HG03196 (cell line): ENCODE data around the gene CCDC8.
"Not testable (repeated sequence)": the region's sequence is repeated elsewhere in the genome, so short reads cannot be mapped to it uniquely, and the experiment has no call there.

Experiments
- ATAC-seq: cut with Tn5 transposase; IDR thresholded peaks from one replicate; pipeline ENCODE4 v1.9.1; 2021; ENCODE audit not compliant: unreplicated experiment

CCDC8 gene, protein sequence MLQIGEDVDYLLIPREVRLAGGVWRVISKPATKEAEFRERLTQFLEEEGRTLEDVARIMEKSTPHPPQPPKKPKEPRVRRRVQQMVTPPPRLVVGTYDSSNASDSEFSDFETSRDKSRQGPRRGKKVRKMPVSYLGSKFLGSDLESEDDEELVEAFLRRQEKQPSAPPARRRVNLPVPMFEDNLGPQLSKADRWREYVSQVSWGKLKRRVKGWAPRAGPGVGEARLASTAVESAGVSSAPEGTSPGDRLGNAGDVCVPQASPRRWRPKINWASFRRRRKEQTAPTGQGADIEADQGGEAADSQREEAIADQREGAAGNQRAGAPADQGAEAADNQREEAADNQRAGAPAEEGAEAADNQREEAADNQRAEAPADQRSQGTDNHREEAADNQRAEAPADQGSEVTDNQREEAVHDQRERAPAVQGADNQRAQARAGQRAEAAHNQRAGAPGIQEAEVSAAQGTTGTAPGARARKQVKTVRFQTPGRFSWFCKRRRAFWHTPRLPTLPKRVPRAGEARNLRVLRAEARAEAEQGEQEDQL

DNA sequence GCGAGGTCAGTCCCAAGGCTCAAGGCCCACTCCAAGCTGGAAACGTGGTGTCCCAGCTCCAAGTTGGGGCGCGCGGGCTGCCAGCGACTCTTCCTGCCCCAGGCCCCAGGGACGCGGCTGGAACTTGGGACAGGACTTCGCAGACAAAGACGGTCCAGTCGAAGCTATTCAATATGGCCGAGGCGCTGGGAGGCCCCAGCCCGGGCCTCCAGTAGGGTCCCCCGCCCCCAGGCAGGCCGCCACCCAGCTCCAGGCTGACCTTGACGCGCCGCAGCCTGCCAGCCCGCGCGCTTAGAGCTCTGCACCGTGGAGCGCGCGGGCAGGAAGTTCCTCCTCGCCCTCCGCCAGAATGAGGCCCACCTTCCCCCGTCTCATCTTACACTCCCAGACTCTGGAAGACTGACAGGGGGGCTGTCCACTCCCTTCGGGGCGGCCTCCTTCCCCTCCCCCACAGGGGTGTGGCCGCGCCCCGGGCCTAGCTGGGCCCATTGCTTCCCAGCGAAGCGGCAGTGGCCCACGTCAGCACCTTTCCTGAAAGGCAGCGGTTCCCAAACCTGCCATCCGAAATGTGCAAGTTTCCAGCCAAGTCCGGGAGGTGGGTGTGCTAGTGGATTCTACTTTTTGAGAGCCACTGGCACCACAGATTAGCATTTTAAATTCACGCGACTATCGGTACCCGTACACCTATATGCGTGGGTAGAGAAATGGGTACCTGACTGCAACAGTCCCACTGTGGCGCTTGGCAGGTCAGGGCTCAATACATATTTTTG is at the start of gene CCDC8:
Gene CCDC8 (minus strand): TSS at position 303 of the 770 bp plus-strand sequence. CDS start 754 bp downstream, outside the sequence.
- ATAC-seq = no peak

- no peak for ATAC-seq
These were observed 48.2 kb upstream of the CCDC8 start for GRCh38 chr19:46461537-46461936.

DNA sequence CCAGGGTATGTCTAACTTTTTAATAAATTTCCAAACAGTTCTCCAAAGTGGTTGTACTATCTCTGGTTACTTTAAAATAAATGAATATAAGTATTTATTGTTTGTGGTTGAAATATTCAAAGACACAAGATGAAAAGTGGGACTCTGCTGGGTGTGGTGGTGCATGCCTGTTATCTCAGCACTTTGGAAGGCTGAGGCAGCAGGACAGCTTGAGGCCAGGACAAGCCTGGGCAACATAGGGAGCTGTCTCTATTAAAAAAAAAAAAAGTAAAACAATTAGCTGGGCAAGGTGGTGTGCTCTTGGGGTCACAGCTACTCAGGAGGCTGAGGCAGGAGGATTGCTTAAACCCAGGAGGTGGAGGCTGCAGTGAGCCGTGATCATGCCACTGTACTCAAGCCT is 47.6 kb upstream of the CCDC8 start:
- ATAC-seq = no peak

DNA sequence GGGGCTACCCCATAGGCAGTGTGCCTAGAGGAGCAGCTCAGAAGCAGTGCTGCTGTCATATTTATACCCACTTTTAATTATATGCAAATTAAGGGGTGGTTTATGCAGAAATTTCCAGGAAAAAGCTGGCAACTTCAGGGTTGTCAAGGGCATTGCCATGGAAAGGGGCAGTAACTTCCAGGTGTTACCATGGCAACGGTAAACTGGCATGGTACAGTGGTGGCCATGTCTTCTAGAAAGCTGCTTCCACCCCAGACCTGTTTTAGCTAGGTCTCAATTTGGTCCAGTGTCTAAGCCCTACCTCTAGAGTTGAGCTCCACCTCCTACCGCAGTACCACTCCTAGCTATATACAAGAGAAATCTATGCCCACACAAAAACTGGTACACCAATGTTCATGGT is 46.7 kb upstream of the CCDC8 start:
- no peak for ATAC-seq

GRCh38 chr19:46456930-46457329 is 43.6 kb upstream of the CCDC8 start:
- ATAC-seq = no peak

DNA sequence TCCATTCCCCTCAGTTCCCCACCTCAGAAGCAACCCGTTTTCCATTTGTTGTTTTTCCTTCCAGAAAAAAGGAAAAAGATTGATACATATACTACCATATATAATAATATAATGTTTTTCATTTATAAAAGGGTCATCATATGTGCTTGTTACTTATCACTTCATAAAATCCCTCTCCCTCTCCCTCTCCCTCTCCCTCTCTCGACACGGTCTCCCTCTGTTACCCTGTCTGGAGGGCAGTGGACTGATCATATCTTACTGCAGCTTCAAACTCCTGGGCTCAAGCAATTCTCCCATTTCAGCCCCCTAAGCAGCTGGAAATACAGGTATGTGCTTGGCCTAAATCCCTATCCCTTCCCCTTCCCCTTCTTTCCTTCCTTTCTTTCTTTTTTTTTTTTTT is 40.9 kb upstream of the CCDC8 start:
- ATAC-seq = no peak

DNA sequence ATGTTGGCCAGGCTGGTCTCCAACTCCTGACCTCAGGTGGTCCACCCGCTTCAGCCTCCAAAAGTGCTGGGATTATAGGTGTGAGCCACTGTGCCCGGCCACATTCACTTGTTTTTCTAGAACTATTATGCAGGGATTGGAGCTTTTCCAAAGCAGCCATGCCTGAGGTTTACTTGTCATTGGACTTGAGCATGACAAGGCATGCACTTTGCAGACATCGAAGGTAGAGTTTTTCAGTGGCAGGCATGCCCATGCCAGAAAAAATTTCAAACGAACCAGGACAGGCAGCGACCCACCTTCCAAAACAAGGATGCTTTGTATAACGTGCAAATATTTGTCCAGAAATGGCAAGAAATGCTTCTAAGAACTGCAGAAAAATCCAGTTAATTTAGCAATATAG is 40.3 kb upstream of the CCDC8 start:
- no peak for ATAC-seq

GRCh38 chr19:46452186-46452585 is 38.8 kb upstream of the CCDC8 start:
- ATAC-seq = no peak

- no peak for ATAC-seq
These were observed 38.0 kb upstream of the CCDC8 start for GRCh38 chr19:46451352-46451751.

GRCh38 chr19:46450737-46451136 is 37.4 kb upstream of the CCDC8 start:
- ATAC-seq = no peak

DNA sequence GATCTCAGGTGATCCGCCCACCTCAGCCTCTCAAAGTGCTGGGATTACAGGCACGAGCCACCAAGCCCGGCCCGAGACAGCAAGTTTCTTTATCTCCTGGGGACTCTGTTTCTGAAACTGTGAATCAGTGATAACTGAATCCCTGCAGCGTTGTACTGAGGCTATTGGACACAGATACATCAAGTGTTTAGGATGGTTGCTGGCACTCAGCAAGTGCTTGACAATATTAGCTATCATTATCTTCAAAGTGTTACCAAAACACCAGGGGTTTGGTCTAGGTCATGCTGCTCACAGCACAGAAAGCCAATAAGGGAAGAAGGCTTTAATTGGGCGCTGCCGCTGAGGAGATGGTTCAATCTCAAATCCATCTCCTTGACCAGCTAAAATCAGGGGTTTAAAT is 35.9 kb upstream of the CCDC8 start:
- ATAC-seq = no peak

DNA sequence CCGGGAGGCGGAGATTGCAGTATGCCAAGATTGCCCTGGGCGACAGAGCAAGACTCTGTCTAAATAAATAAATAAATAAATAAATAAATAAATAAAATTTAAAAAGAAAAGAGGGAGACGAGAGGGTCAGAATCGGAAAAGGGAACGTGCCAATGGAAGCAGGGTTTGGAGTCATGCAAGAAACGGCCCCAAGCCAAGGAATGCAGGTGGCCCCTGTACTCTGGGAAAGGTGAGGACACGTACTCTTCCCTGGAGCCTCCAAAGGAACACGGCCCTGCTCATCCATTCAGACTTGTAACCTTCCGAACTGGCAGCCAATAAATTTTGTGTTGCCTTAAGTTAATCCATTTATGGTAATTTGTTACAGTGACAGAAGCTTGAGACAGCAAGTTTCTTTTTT is 35.2 kb upstream of the CCDC8 start:
- ATAC-seq = no peak

GRCh38 chr19:46447824-46448223 is 34.5 kb upstream of the CCDC8 start:
- ATAC-seq = no peak

- ATAC-seq = no peak
These were observed 33.6 kb upstream of the CCDC8 start for GRCh38 chr19:46447006-46447405.

DNA sequence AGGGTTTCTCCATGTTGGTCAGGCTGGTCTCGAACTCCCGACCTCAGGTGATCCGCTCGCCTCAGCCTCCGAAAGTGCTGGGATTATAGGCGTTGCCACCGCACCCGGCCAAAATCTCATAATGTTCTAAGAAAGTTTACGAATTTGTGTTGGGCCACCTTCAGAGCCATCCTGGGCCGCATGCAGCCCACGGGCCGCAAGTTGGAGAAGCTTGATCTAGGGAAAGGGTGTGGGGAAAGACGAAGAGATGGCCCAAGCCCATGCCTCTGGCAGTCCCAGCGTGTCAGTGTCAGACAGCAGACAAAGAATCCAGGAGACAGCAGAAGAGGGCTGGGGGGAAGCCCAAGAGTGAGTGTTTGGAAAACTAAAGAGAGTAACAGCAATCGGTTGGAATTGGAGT is 32.7 kb upstream of the CCDC8 start:
- ATAC-seq = no peak

GRCh38 chr19:46442808-46443450 is 29.6 kb upstream of the CCDC8 start:
- no peak for ATAC-seq

DNA sequence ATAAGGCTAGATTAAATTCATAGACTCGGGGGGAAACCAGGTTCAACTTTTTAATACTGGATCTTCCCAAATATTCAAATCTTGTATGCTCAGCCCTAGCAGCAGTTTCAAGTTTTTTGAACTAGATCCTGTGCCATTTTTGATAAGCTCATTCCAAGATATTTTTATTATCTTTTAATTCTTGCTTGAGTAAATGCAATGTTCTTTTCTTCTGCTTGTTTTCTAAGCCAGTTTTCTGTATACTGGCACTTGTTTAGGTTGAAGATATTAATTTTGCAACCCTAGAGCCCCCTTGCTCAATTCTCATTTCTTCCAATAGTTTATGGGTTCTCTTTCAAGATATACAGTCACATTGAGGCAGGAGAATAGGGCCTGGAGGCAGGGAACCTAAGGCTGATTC is 28.5 kb upstream of the CCDC8 start:
- no peak for ATAC-seq

DNA sequence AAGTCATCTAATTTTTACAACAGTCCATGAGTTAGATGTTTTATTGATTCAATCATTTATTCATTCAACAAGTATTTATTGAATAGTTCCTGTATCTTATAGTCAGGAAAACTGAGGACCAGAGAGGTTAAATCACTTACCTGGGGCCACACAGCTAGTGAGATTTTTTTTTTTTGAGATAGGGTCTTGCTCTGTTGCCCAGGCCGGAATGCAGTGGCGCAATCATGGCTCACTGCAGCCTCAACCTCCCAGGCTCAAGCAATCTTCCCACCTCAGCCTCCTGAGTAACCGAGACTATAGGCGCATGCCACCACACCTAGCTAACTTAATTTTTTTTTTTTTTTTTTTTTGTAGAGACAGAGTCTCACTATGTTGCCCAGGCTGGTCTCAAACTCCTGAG is 22.3 kb upstream of the CCDC8 start:
- not testable (repeated sequence) for ATAC-seq

DNA sequence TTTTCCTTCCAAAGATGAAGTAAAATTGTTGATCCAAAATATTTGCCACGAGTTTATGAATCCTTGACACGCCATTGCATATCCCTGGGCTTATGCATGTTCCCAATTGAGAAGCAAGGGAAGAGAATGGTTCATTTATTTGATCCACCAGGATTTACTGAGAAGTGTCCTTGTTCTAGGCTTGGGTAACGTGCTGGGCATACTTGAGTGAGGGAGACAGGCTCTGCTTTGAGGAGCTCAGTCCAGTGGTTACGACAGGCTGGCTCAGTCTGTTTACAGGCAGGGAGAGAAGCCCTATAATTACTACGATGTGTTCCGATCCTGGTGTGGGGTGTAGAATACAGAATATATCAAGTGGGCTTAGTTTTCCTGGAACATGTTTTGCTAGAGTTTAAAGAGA is 21.6 kb upstream of the CCDC8 start:
- no peak for ATAC-seq

- not testable (repeated sequence) for ATAC-seq
These were observed 20.1 kb upstream of the CCDC8 start for GRCh38 chr19:46433470-46433869.

- no peak for ATAC-seq
These were observed 18.5 kb upstream of the CCDC8 start for GRCh38 chr19:46431824-46432223.

- no peak for ATAC-seq
These were observed 16.6 kb upstream of the CCDC8 start for GRCh38 chr19:46429999-46430398.
